ENCODE results near the gene OR2S2. TPM values are rescaled to one million over a fixed set of nuclear protein-coding genes. Genes with fewer than 3 reads are reported as not detected.

OR2S2 gene, protein sequence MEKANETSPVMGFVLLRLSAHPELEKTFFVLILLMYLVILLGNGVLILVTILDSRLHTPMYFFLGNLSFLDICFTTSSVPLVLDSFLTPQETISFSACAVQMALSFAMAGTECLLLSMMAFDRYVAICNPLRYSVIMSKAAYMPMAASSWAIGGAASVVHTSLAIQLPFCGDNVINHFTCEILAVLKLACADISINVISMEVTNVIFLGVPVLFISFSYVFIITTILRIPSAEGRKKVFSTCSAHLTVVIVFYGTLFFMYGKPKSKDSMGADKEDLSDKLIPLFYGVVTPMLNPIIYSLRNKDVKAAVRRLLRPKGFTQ
- not detected for polyA plus RNA-seq (2013, experiment 1 of 2)
- not detected for polyA plus RNA-seq (2013, experiment 2 of 2)

GRCh38 chr9:35958104-35958837 lies at the start of gene OR2S2:
OR2S2 (minus strand) TSS chr9:35958154; CDS start chr9:35958098, 56 bp downstream.
- WGBS, 2 donors (ENCODE audit: extremely low coverage in 2 of 2, insufficient read length in 2 of 2, insufficient replicate concordance in 1 of 2), result no CpG with 5 or more reads among the region's 5 CpGs
- peaks cover 0 to 2% of the 10 kb centered on the region in 2 donors for H3K4me1 ChIP-seq (ENCODE audit: control insufficient read depth in 2 of 2, insufficient read depth in 1 of 2, low read depth in 1 of 2, low read length in 2 of 2)

DNA sequence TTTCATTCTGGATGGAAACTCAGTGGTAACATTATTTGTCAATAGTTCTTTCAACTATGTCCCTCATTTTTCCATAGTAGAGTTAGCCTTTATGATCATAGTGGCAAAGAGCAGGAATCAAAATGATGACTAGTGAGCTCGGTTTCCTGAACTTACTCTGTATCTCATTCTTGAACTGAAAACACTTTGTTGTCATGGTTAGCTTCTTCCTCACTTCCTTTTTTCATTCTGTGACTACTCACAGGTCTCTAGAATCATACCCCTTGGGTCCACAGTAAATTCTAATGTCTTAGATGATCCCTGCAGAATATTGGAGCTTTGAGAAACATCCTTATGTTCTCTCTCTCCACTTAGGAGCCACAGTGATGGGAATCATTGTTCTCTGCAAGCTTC lies 49.4 kb upstream of the OR2S2 start:
- Histone ChIP-seq H2BK12ac (ENCODE audit: low read length) (no peak overlapping the region), H3K4me2 (ENCODE audit: insufficient read depth, low read length, poor library complexity, severe bottlenecking) (no peak overlapping the region), H3K36me3 (replicated peaks in 1 of 2; ENCODE audit: control insufficient read depth in 2 of 2, insufficient read depth in 2 of 2, low read length in 2 of 2) (no peaks in the 10 kb centered on the region), H3K27me3 (ENCODE audit: control insufficient read depth in 3 of 3, insufficient read depth in 3 of 3, low read depth in 1 of 3, low read length in 3 of 3) (peaks cover 0 to 26% (median 4%) of the 10 kb centered on the region in 3 experiments), H3K4ac (ENCODE audit: low read length) (no peak overlapping the region), H3K4me1 (ENCODE audit: control insufficient read depth in 2 of 2, insufficient read depth in 1 of 2, low read depth in 1 of 2, low read length in 2 of 2) (no peaks in the 10 kb centered on the region), H3K4me3 (ENCODE audit: low read length in 2 of 2) (no peak overlapping the region), H4K8ac (ENCODE audit: low read depth, low read length) (no peak overlapping the region), H2BK120ac (ENCODE audit: low read depth, low read length) (no peak overlapping the region), H2BK15ac (ENCODE audit: low read length) (no peak overlapping the region), H2BK5ac (ENCODE audit: low read length) (no peak overlapping the region), H3K27ac (replicated peaks; ENCODE audit: low read length) (no peak overlapping the region), H3K79me1 (ENCODE audit: low read depth, low read length) (no peaks in the 10 kb centered on the region), H3K23ac (ENCODE audit: low read depth, low read length, poor library complexity) (no peak overlapping the region), H3K14ac (ENCODE audit: low read length) (no peak overlapping the region), H3K9me3 (replicated peaks in 1 of 2; ENCODE audit: control insufficient read depth in 2 of 2, insufficient read depth in 1 of 2, low read depth in 1 of 2, low read length in 2 of 2) (no peaks in the 10 kb centered on the region), H2AFZ (ENCODE audit: low read length) (no peak overlapping the region), H2AK5ac (ENCODE audit: low read depth, low read length) (no peak overlapping the region), H4K91ac (ENCODE audit: low read depth, low read length, poor library complexity) (no peak overlapping the region), H3K9ac (ENCODE audit: low read depth, low read length, poor library complexity) (no peak overlapping the region), H3K18ac (ENCODE audit: low read length) (no peak overlapping the region)
- no peak for DNase-seq (ENCODE audit: low spot score)
- WGBS, 2 donors (ENCODE audit: extremely low coverage in 2 of 2, insufficient read length in 2 of 2, insufficient replicate concordance in 1 of 2), result no CpG with 5 or more reads among the region's 1 CpG

More at GRCh38 chr9:35958104-35958837, at the start of gene OR2S2:
- Histone ChIP-seq H3K4ac (ENCODE audit: low read length) (no peak within 1 kb of the TSS), H3K36me3 (replicated peaks in 1 of 2; ENCODE audit: control insufficient read depth in 2 of 2, insufficient read depth in 2 of 2, low read length in 2 of 2) (no peaks in the 10 kb centered on the region), H2BK12ac (ENCODE audit: low read length) (no peak within 1 kb of the TSS), H3K27ac (replicated peaks; ENCODE audit: low read length) (no peak within 1 kb of the TSS), H3K4me3 (ENCODE audit: low read length in 2 of 2) (no peak within 1 kb of the TSS), H2BK5ac (ENCODE audit: low read length) (no peak within 1 kb of the TSS), H2AK5ac (ENCODE audit: low read depth, low read length) (no peak within 1 kb of the TSS), H3K23ac (ENCODE audit: low read depth, low read length, poor library complexity) (no peak within 1 kb of the TSS), H3K27me3 (ENCODE audit: control insufficient read depth in 3 of 3, insufficient read depth in 3 of 3, low read depth in 1 of 3, low read length in 3 of 3) (peaks cover 0 to 48% (median 5%) of the 10 kb centered on the region in 3 experiments), H3K14ac (ENCODE audit: low read length) (no peak within 1 kb of the TSS), H4K91ac (ENCODE audit: low read depth, low read length, poor library complexity) (no peak within 1 kb of the TSS), H3K9me3 (replicated peaks in 1 of 2; ENCODE audit: control insufficient read depth in 2 of 2, insufficient read depth in 1 of 2, low read depth in 1 of 2, low read length in 2 of 2) (no peaks in the 10 kb centered on the region), H2BK120ac (ENCODE audit: low read depth, low read length) (no peak within 1 kb of the TSS), H3K9ac (ENCODE audit: low read depth, low read length, poor library complexity) (no peak within 1 kb of the TSS), H3K4me2 (ENCODE audit: insufficient read depth, low read length, poor library complexity, severe bottlenecking) (no peak within 1 kb of the TSS), H2BK15ac (ENCODE audit: low read length) (no peak within 1 kb of the TSS), H2AFZ (ENCODE audit: low read length) (no peak within 1 kb of the TSS), H3K18ac (ENCODE audit: low read length) (no peak within 1 kb of the TSS), H3K79me1 (ENCODE audit: low read depth, low read length) (no peaks in the 10 kb centered on the region), H4K8ac (ENCODE audit: low read depth, low read length) (no peak within 1 kb of the TSS)
- no peak for DNase-seq (ENCODE audit: low spot score)

- Histone ChIP-seq H3K23ac (ENCODE audit: low read depth, low read length, poor library complexity) (no peak overlapping the region), H3K27me3 (ENCODE audit: control insufficient read depth in 3 of 3, insufficient read depth in 3 of 3, low read depth in 1 of 3, low read length in 3 of 3) (peaks cover 0 to 24% (median 4%) of the 10 kb centered on the region in 3 experiments), H4K91ac (ENCODE audit: low read depth, low read length, poor library complexity) (no peak overlapping the region), H3K4me3 (ENCODE audit: low read length in 2 of 2) (no peak overlapping the region), H4K8ac (ENCODE audit: low read depth, low read length) (no peak overlapping the region), H2AFZ (ENCODE audit: low read length) (no peak overlapping the region), H3K9ac (ENCODE audit: low read depth, low read length, poor library complexity) (no peak overlapping the region), H3K18ac (ENCODE audit: low read length) (no peak overlapping the region), H2BK120ac (ENCODE audit: low read depth, low read length) (no peak overlapping the region), H3K9me3 (replicated peaks in 1 of 2; ENCODE audit: control insufficient read depth in 2 of 2, insufficient read depth in 1 of 2, low read depth in 1 of 2, low read length in 2 of 2) (no peaks in the 10 kb centered on the region), H3K36me3 (replicated peaks in 1 of 2; ENCODE audit: control insufficient read depth in 2 of 2, insufficient read depth in 2 of 2, low read length in 2 of 2) (no peaks in the 10 kb centered on the region), H3K4ac (ENCODE audit: low read length) (no peak overlapping the region), H3K27ac (replicated peaks; ENCODE audit: low read length) (no peak overlapping the region), H3K4me1 (ENCODE audit: control insufficient read depth in 2 of 2, insufficient read depth in 1 of 2, low read depth in 1 of 2, low read length in 2 of 2) (no peaks in the 10 kb centered on the region), H2AK5ac (ENCODE audit: low read depth, low read length) (no peak overlapping the region), H2BK12ac (ENCODE audit: low read length) (no peak overlapping the region), H3K79me1 (ENCODE audit: low read depth, low read length) (no peaks in the 10 kb centered on the region), H3K14ac (ENCODE audit: low read length) (no peak overlapping the region), H2BK5ac (ENCODE audit: low read length) (no peak overlapping the region), H2BK15ac (ENCODE audit: low read length) (no peak overlapping the region), H3K4me2 (ENCODE audit: insufficient read depth, low read length, poor library complexity, severe bottlenecking) (no peak overlapping the region)
- no peak for DNase-seq (ENCODE audit: low spot score)
- WGBS, 2 donors (ENCODE audit: extremely low coverage in 2 of 2, insufficient read length in 2 of 2, insufficient replicate concordance in 1 of 2), result no CpG with 5 or more reads among the region's 3 CpGs
These were observed 48.8 kb upstream of the OR2S2 start for GRCh38 chr9:36006549-36007315.
